IMR-90 (cell line): Measurements from ENCODE around the gene BMERB1. TPM values are rescaled to one million over a fixed set of nuclear protein-coding genes. Genes with fewer than 3 reads are reported as not detected.

ENCODE experiments used
- ATAC-seq: fragments of 200-7000 bp; cut with Tn5 transposase; 2 replicates; pipeline ENCODE4 v1.9.1; 2020; ENCODE audit warnings: low read depth, mild to moderate bottlenecking, moderate library complexity
- BruUV-seq: library from RNA; stranded (reverse); fragments of 400-500 nt; replicated peaks from 2 replicates; lab custom pipeline; 2021; lab: Mats Ljungman, UMichigan
- CTCF ChIA-PET: fragments of 300-600 bp; formaldehyde crosslinking; extraction: SDS; loops from one replicate; lab custom pipeline; 2021; ENCODE audit warnings: antibody characterized with exemption; lab: Yijun Ruan, JAX
- POLR2A ChIA-PET: fragments of 300-600 bp; sonication (Branson Sonifier 250); formaldehyde crosslinking; loops from one replicate; lab custom pipeline; 2022; ENCODE audit warnings: antibody characterized with exemption; ENCODE audit not compliant: unreplicated experiment; lab: Charles Lee
- DNase-seq: peaks from one replicate; pipeline ENCODE4 v3.0.0; 2013
- H2AFZ ChIP-seq: replicated peaks from 2 replicates; pipeline ENCODE3; 2013; ENCODE audit warnings: low read length, mild to moderate bottlenecking; ENCODE audit not compliant: poor library complexity
- H2AK5ac ChIP-seq: 2 replicates; pipeline ENCODE4 v1.6.1; 2013; ENCODE audit warnings: low read depth, low read length, inconsistent platforms
- H2AK9ac ChIP-seq: replicated peaks from 2 replicates; pipeline ENCODE3; 2013; ENCODE audit warnings: mild to moderate bottlenecking, low read depth, low read length, moderate library complexity; ENCODE audit not compliant: poor library complexity
- H2BK120ac ChIP-seq: 2 replicates; pipeline ENCODE4 v1.6.1; 2013; ENCODE audit warnings: low read depth, low read length, inconsistent platforms
- H2BK15ac ChIP-seq: 3 replicates; pipeline ENCODE4 v1.6.1; 2013; ENCODE audit warnings: low read depth, low read length, inconsistent platforms
- H2BK20ac ChIP-seq: 2 replicates; pipeline ENCODE4 v1.6.1; 2013; ENCODE audit warnings: low read depth, mild to moderate bottlenecking, inconsistent platforms, low read length, moderate library complexity
- H2BK5ac ChIP-seq: 2 replicates; pipeline ENCODE4 v1.6.1; 2013; ENCODE audit warnings: mild to moderate bottlenecking, low read depth, low read length, inconsistent platforms; ENCODE audit not compliant: poor library complexity, severe bottlenecking
- H3K14ac ChIP-seq: replicated peaks from 2 replicates; pipeline ENCODE4 v1.6.1; 2013; ENCODE audit warnings: low read depth, low read length, inconsistent platforms
- H3K18ac ChIP-seq: 2 replicates; pipeline ENCODE4 v1.6.1; 2013; ENCODE audit warnings: low read depth, low read length, control low read depth
- H3K23ac ChIP-seq: 2 replicates; pipeline ENCODE4 v1.6.1; 2013; ENCODE audit warnings: low read depth, low read length, inconsistent platforms
- H3K27ac ChIP-seq: 2 replicates; pipeline ENCODE4 v1.5.1; 2013; ENCODE audit warnings: mild to moderate bottlenecking, control low read depth, low read length; ENCODE audit not compliant: insufficient read depth
- H3K27me3 ChIP-seq: 2 replicates; pipeline ENCODE4 v1.6.1; 2013; ENCODE audit warnings: low read length; ENCODE audit not compliant: control insufficient read depth, insufficient read depth
- H3K36me3 ChIP-seq: 2 replicates; pipeline ENCODE4 v1.6.1; 2013; ENCODE audit warnings: low read length, mixed read lengths; ENCODE audit not compliant: control insufficient read depth, insufficient read depth
- H3K4ac ChIP-seq: 2 replicates; pipeline ENCODE4 v1.6.1; 2013; ENCODE audit warnings: low read depth, low read length, inconsistent platforms
- H3K4me1 ChIP-seq: 2 replicates; pipeline ENCODE4 v1.6.1; 2013; ENCODE audit warnings: low read length, mixed read lengths; ENCODE audit not compliant: control insufficient read depth, insufficient read depth
- H3K4me2 ChIP-seq: 2 replicates; pipeline ENCODE4 v1.6.1; 2013; ENCODE audit warnings: low read depth, mild to moderate bottlenecking, control low read depth, low read length, moderate library complexity
- H3K4me3 ChIP-seq: 2 replicates; pipeline ENCODE4 v1.5.1; 2013; ENCODE audit warnings: low read depth, mild to moderate bottlenecking, control low read depth, low read length, moderate library complexity; ENCODE audit not compliant: insufficient read depth
- H3K56ac ChIP-seq: 2 replicates; pipeline ENCODE4 v1.6.1; 2013; ENCODE audit warnings: low read length, inconsistent platforms; ENCODE audit not compliant: insufficient read depth; ENCODE audit errors: extremely low read depth
- H3K79me1 ChIP-seq, 2 experiments: 2 replicates each; pipeline ENCODE4 v1.6.1; 2013; ENCODE audit warnings: low read length in 2 of 2, inconsistent platforms in 1 of 2, low read depth in 1 of 2
- H3K9ac ChIP-seq: 2 replicates; pipeline ENCODE4 v1.6.1; 2013; ENCODE audit warnings: low read depth, low read length, control low read depth
- H3K9me1 ChIP-seq: 2 replicates; pipeline ENCODE4 v1.6.1; 2013; ENCODE audit warnings: low read length, inconsistent platforms; ENCODE audit not compliant: insufficient read depth
- H3K9me3 ChIP-seq: 2 replicates; pipeline ENCODE4 v1.6.1; 2013; ENCODE audit warnings: low read length; ENCODE audit not compliant: control insufficient read depth, insufficient read depth
- H4K20me1 ChIP-seq: 2 replicates; pipeline ENCODE4 v1.6.1; 2013; ENCODE audit warnings: low read length, inconsistent platforms; ENCODE audit not compliant: insufficient read depth
- H4K5ac ChIP-seq: 2 replicates; pipeline ENCODE4 v1.6.1; 2013; ENCODE audit warnings: mild to moderate bottlenecking, low read depth, low read length, control low read depth
- H4K8ac ChIP-seq, 2 experiments: 2 replicates each; pipeline ENCODE4 v1.6.1; 2013; ENCODE audit warnings: low read depth in 2 of 2, low read length in 2 of 2, control low read depth in 1 of 2, inconsistent platforms in 1 of 2
- H4K91ac ChIP-seq: 2 replicates; pipeline ENCODE4 v1.6.1; 2013; ENCODE audit warnings: low read depth, low read length, inconsistent platforms; ENCODE audit not compliant: insufficient read depth
- CHD1 ChIP-seq: IDR thresholded peaks from 2 replicates; pipeline ENCODE4 v1.6.1; 2012; ENCODE audit warnings: low read depth, low read length, improper control_type of control experiment
- MAZ ChIP-seq: IDR thresholded peaks from 2 replicates; pipeline ENCODE4 v1.6.1; 2012; ENCODE audit warnings: low read depth, mild to moderate bottlenecking, low read length, improper control_type of control experiment, moderate library complexity, borderline replicate concordance
- MXI1 ChIP-seq: IDR thresholded peaks from 2 replicates; pipeline ENCODE4 v1.6.1; 2012; ENCODE audit warnings: low read depth, mild to moderate bottlenecking, low read length, moderate library complexity, borderline replicate concordance
- RFX5 ChIP-seq: IDR thresholded peaks from 2 replicates; pipeline ENCODE4 v1.8.0; 2012; ENCODE audit warnings: low read depth, mild to moderate bottlenecking, low read length, moderate library complexity
- SMC3 ChIP-seq: fragments of 150-350 bp; IDR thresholded peaks from 2 replicates; pipeline ENCODE4 v1.6.1; 2016; ENCODE audit warnings: low read depth, mild to moderate bottlenecking, antibody characterized with exemption, low read length, moderate library complexity
- WGBS, 2 experiments: methylation state at CpG; one replicate each; pipeline versions ENCODE4 v1.1.5 to v1.1.7; 2013; ENCODE audit warnings: missing lambda C conversion rate in 2 of 2; ENCODE audit not compliant: insufficient read length in 1 of 2; ENCODE audit errors: extremely low coverage in 2 of 2; 5-methylcytosine and 5-hydroxymethylcytosine counted together
- dilution Hi-C: fragments of 300-500 bp; cut with HindIII; formaldehyde crosslinking; loops from one replicate; pipeline ENCODE4 v1.14.3; 2018; ENCODE audit warnings: low sequenced_read_pairs; ENCODE audit not compliant: unreplicated experiment
- in situ Hi-C: fragments of 300-500 bp; cut with MboI; formaldehyde crosslinking; loops from 3 replicates; pipeline ENCODE4 v1.14.3; 2019; ENCODE audit warnings: low sequenced_read_pairs, inconsistent platforms, mixed read lengths
- intact Hi-C: fragments of 100-400 bp; cut with micrococcal nuclease; formaldehyde crosslinking; loops from 2 replicates; pipeline ENCODE4 v1.10.0; 2022
- polyA plus RNA-seq, 3 experiments: library from polyadenylated mRNA; depleted of rRNA; stranded (reverse); fragments of >200 nt; gene quantifications; 2 replicates each; pipeline ENCODE4 v1.2.3, GENCODE V29; 2012; ENCODE audit warnings: low replicate concordance in 1 of 3
- total RNA-seq: library from RNA; depleted of rRNA; stranded (reverse); fragments of >200 nt; gene quantifications from 2 replicates; pipeline ENCODE4 v1.2.3, GENCODE V29; 2012
- TF ChIP-seq, protein P1 (sequence below): fragments of 150-350 bp; IDR thresholded peaks from 2 replicates; pipeline ENCODE4 v1.6.1; 2016; ENCODE audit warnings: low read depth, mild to moderate bottlenecking, low read length, moderate library complexity, borderline replicate concordance
- TF ChIP-seq, protein P2 (sequence below): fragments of 150-350 bp; IDR thresholded peaks from 2 replicates; pipeline ENCODE4 v1.6.1; 2017; ENCODE audit warnings: mild to moderate bottlenecking, antibody characterized with exemption, low read length, low read depth

The BMERB1 gene
- total and polyA plus RNA-seq, 2 of the 4 experiments (the other 2 are of a cell fraction) = 22.6 to 32.9 TPM

DNA sequence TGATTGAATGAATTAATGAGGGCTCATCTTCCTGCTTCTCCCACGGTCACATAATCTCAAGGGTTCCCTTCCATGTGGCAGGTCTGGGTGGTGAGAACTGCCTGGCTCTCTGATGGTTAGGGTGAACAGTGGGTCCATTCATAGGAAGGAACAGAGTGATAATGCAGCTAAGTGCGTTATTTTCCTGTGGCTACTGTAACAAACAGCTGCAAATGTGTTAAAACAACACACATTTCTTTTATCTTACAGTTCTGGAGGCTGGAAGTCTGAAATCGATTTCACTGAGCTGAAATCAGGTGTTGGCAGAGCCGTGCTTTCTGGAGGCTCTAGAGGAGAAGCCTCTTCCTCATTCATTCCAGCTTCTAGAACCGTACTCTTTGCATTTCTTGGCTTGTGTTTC, 95.3 kb downstream of the BMERB1 start:
- H3K14ac ChIP-seq = no peak overlapping the region
- no peak overlapping the region for H2AFZ ChIP-seq
- no peaks in the 10 kb centered on the region for H3K9me3 ChIP-seq
- H3K4ac ChIP-seq = no peak overlapping the region
- in situ Hi-C loops (no loop called here), dilution Hi-C loops (no loop called here), intact Hi-C loops (no loop called here)
- H3K56ac ChIP-seq = no peak overlapping the region
- H2AK9ac ChIP-seq = no peak overlapping the region
- peaks cover 0 to 3% of the 10 kb centered on the region in 2 experiments; a peak in 2 of 4 replicates for H3K79me1 ChIP-seq
- H4K5ac ChIP-seq = no peak overlapping the region
- DNase-seq (no peak), ATAC-seq (no peak)
- POLR2A ChIA-PET = no interaction called here
- no peak overlapping the region for H4K8ac ChIP-seq
- no peak overlapping the region for H3K9ac ChIP-seq
- H3K4me3 ChIP-seq = no peak overlapping the region
- no peak overlapping the region for H3K23ac ChIP-seq
- H3K18ac ChIP-seq = no peak overlapping the region
- no peak overlapping the region for H3K27ac ChIP-seq
- H3K27me3 ChIP-seq = no peaks in the 10 kb centered on the region
- no peaks in the 10 kb centered on the region for H4K20me1 ChIP-seq
- H2BK20ac ChIP-seq = no peak overlapping the region
- no peak overlapping the region for H4K91ac ChIP-seq
- no peak for TF ChIP-seq CHD1
- TF ChIP-seq, protein P1, sequence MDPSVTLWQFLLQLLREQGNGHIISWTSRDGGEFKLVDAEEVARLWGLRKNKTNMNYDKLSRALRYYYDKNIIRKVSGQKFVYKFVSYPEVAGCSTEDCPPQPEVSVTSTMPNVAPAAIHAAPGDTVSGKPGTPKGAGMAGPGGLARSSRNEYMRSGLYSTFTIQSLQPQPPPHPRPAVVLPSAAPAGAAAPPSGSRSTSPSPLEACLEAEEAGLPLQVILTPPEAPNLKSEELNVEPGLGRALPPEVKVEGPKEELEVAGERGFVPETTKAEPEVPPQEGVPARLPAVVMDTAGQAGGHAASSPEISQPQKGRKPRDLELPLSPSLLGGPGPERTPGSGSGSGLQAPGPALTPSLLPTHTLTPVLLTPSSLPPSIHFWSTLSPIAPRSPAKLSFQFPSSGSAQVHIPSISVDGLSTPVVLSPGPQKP = no peak
- TF ChIP-seq MAZ = no peak
- no peak for TF ChIP-seq MXI1
- no peak for TF ChIP-seq RFX5
- TF ChIP-seq SMC3 = no peak
- TF ChIP-seq, protein P2, sequence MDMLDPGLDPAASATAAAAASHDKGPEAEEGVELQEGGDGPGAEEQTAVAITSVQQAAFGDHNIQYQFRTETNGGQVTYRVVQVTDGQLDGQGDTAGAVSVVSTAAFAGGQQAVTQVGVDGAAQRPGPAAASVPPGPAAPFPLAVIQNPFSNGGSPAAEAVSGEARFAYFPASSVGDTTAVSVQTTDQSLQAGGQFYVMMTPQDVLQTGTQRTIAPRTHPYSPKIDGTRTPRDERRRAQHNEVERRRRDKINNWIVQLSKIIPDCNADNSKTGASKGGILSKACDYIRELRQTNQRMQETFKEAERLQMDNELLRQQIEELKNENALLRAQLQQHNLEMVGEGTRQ = no peak
- H2BK15ac ChIP-seq = no peak overlapping the region
- H2AK5ac ChIP-seq = no peak overlapping the region
- no peak overlapping the region for H2BK5ac ChIP-seq
- no peak overlapping the region for H3K4me2 ChIP-seq
- no peak overlapping the region for H2BK120ac ChIP-seq
- H3K4me1 ChIP-seq = no peaks in the 10 kb centered on the region
- H3K36me3 ChIP-seq = peaks cover 9% of the 10 kb centered on the region
- H3K9me1 ChIP-seq = no peaks in the 10 kb centered on the region
- no TSS peak for BruUV-seq
- CTCF ChIA-PET = interaction anchor here (0.5 kb wide), 1 partner anchor 101 kb away, joined by 5 read pairs; no protein-coding TSS in a partner anchor
- WGBS, 2 experiments = 100% methylated on average over 1 of the region's 5 CpGs; no CpG with 5 or more reads in 1 of the 2 experiments
